OCI-LY3 (cell line): Measurements from ENCODE around the gene CD38.

Experiments used
- EZH2phosphoT487 ChIP-seq: fragments of 200-600 bp; shearing (Covaris generic); IDR thresholded peaks from 2 replicates; pipeline ENCODE4 v1.6.1; 2018; ENCODE audit warnings: antibody characterized with exemption, mixed run types, low read depth
- TF ChIP-seq, protein P1 (sequence below): fragments of 200-600, 300-600 bp; sonication (generic); IDR thresholded peaks from 2 replicates; pipeline ENCODE4 v1.5.1; 2014; ENCODE audit warnings: antibody characterized with exemption, low read length, low read depth

DNA sequence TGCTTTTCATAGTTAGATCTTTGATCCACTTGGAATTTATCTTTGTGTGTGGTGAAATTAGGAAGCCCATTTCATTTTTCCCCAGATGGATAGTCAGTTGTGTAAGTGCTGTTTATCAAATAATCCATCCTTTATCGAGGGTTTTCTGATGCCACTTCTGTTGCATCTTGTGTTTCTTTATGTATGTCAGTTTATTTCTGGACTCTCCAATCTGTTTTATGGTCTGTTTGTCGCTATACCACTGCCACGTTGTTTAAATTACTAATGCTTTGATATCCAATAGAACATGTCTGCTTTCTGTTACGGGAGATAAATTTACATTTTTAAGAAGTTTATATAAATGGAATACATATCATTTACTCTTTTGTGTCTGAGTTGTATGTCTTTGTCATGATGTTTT, 21.0 kb downstream of the CD38 start:
- TF ChIP-seq, protein P1, sequence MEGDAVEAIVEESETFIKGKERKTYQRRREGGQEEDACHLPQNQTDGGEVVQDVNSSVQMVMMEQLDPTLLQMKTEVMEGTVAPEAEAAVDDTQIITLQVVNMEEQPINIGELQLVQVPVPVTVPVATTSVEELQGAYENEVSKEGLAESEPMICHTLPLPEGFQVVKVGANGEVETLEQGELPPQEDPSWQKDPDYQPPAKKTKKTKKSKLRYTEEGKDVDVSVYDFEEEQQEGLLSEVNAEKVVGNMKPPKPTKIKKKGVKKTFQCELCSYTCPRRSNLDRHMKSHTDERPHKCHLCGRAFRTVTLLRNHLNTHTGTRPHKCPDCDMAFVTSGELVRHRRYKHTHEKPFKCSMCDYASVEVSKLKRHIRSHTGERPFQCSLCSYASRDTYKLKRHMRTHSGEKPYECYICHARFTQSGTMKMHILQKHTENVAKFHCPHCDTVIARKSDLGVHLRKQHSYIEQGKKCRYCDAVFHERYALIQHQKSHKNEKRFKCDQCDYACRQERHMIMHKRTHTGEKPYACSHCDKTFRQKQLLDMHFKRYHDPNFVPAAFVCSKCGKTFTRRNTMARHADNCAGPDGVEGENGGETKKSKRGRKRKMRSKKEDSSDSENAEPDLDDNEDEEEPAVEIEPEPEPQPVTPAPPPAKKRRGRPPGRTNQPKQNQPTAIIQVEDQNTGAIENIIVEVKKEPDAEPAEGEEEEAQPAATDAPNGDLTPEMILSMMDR, result no peak
- no peak for TF ChIP-seq EZH2phosphoT487
